Neural cell (in vitro differentiated cells): Measurements from ENCODE around the gene GRIP1. TPM values are rescaled to one million over a fixed set of nuclear protein-coding genes. Genes with fewer than 3 reads are reported as not detected.

Experiments used
- H2AFZ ChIP-seq: fragments of 200-600, 300-800 bp; sonication (generic), shearing (Covaris generic); 2 replicates; pipeline ENCODE4 v1.6.0; 2014; ENCODE audit warnings: low read depth, mild to moderate bottlenecking, antibody characterized with exemption, low read length, moderate library complexity
- H3F3A ChIP-seq: fragments of 200-600 bp; shearing (Covaris generic); 2 replicates; pipeline ENCODE4 v1.6.1; 2016; ENCODE audit warnings: mild to moderate bottlenecking, moderate library complexity, mixed read lengths, antibody characterized with exemption, low read length; ENCODE audit not compliant: insufficient read depth, poor library complexity, severe bottlenecking
- H3K27ac ChIP-seq: fragments of 200-600, 300-800 bp; sonication (generic), shearing (Covaris generic); 2 replicates; pipeline ENCODE4 v1.5.1; 2014; ENCODE audit warnings: mild to moderate bottlenecking, low read length, moderate library complexity
- H3K27me3 ChIP-seq: fragments of 300-800, 200-600 bp; sonication (generic), shearing (Covaris generic); 2 replicates; pipeline ENCODE4 v1.6.0; 2014; ENCODE audit warnings: mild to moderate bottlenecking, low read depth, low read length, moderate library complexity; ENCODE audit not compliant: insufficient read depth
- H3K36me3 ChIP-seq: fragments of 300-800, 200-600 bp; sonication (generic), shearing (Covaris generic); 2 replicates; pipeline ENCODE4 v1.5.1; 2014; ENCODE audit warnings: mild to moderate bottlenecking, antibody characterized with exemption, low read length, moderate library complexity; ENCODE audit not compliant: insufficient read depth
- H3K4me2 ChIP-seq: fragments of 300-800, 200-600 bp; sonication (generic), shearing (Covaris generic); 2 replicates; pipeline ENCODE4 v1.6.0; 2014; ENCODE audit warnings: mild to moderate bottlenecking, low read length
- H3K4me3 ChIP-seq: fragments of 300-800, 200-600 bp; sonication (generic), shearing (Covaris generic); 2 replicates; pipeline ENCODE4 v1.5.1; 2014; ENCODE audit warnings: mild to moderate bottlenecking, low read length, moderate library complexity
- H3K79me2 ChIP-seq: fragments of 200-600 bp; shearing (Covaris generic); replicated peaks from 2 replicates; pipeline ENCODE4 v1.6.0; 2014; ENCODE audit warnings: mild to moderate bottlenecking, low read length, moderate library complexity; ENCODE audit not compliant: insufficient read depth
- H3K9ac ChIP-seq: fragments of 300-800, 200-600 bp; sonication (generic), shearing (Covaris generic); 2 replicates; pipeline ENCODE4 v1.6.1; 2016; ENCODE audit warnings: mild to moderate bottlenecking, low read length, mixed read lengths
- H3K9me2 ChIP-seq: fragments of 200-600 bp; shearing (Covaris generic); 2 replicates; pipeline ENCODE4 v1.6.1; 2016; ENCODE audit warnings: mild to moderate bottlenecking, low read length, mixed read lengths; ENCODE audit not compliant: insufficient read depth
- H3K9me3 ChIP-seq: fragments of 200-600, 300-800 bp; sonication (generic), shearing (Covaris generic); 2 replicates; pipeline ENCODE4 v1.6.1; 2016; ENCODE audit warnings: mild to moderate bottlenecking, mixed run types, low read length, moderate library complexity, mixed read lengths
- H4K20me1 ChIP-seq: fragments of 200-600 bp; shearing (Covaris generic); 2 replicates; pipeline ENCODE4 v1.6.1; 2016; ENCODE audit warnings: mild to moderate bottlenecking, mixed run types; ENCODE audit not compliant: insufficient read depth
- CTCF ChIP-seq: fragments of 450-650 bp; IDR thresholded peaks from 2 replicates; pipeline ENCODE4 v1.5.1; 2014; ENCODE audit warnings: antibody characterized with exemption, mild to moderate bottlenecking, moderate library complexity; ENCODE audit not compliant: poor library complexity, severe bottlenecking
- EP300 ChIP-seq: fragments of 450-650 bp; conservative IDR thresholded peaks from 2 replicates; pipeline ENCODE4 v1.6.1; 2014; ENCODE audit warnings: antibody characterized with exemption, mild to moderate bottlenecking, moderate library complexity; ENCODE audit not compliant: poor library complexity, severe bottlenecking
- EZH2 ChIP-seq: fragments of 200-600, 300-800 bp; shearing (Covaris generic), sonication (generic); IDR thresholded peaks from 2 replicates; pipeline ENCODE4 v1.6.1; 2014; ENCODE audit warnings: antibody characterized with exemption, low read length, borderline replicate concordance, mild to moderate bottlenecking; ENCODE audit not compliant: insufficient read depth, poor library complexity, severe bottlenecking
- POLR2AphosphoS5 ChIP-seq: IDR thresholded peaks from 2 replicates; pipeline ENCODE4 v1.6.1; 2012
- REST ChIP-seq: IDR thresholded peaks from 2 replicates; pipeline ENCODE4 v1.6.1; 2012; ENCODE audit warnings: borderline replicate concordance
- SMC3 ChIP-seq: fragments of 450-650 bp; conservative IDR thresholded peaks from 2 replicates; pipeline ENCODE4 v1.6.1; 2014; ENCODE audit warnings: antibody characterized with exemption, mild to moderate bottlenecking, moderate library complexity; ENCODE audit not compliant: poor library complexity
- TAF1 ChIP-seq: IDR thresholded peaks from 2 replicates; pipeline ENCODE4 v1.6.1; 2012; ENCODE audit warnings: low read depth
- polyA plus RNA-seq: library from polyadenylated mRNA; depleted of rRNA; stranded (reverse); fragments of >200 nt; gene quantifications from 2 replicates; pipeline ENCODE4 v1.2.3, GENCODE V29; 2014

The GRIP1 gene
- polyA plus RNA-seq, 1 donor from 2014 or later, result 41.1 TPM

- Histone ChIP-seq H3K4me2 (no peak overlapping the region), H2AFZ (no peak overlapping the region), H3K27me3 (no peaks in the 10 kb centered on the region), H3K9ac (no peak overlapping the region), H3K27ac (no peak overlapping the region), H4K20me1 (no peaks in the 10 kb centered on the region), H3K9me2 (no peaks in the 10 kb centered on the region), H3F3A (no peaks in the 10 kb centered on the region), H3K4me3 (no peak overlapping the region), H3K9me3 (no peaks in the 10 kb centered on the region), H3K36me3 (no peaks in the 10 kb centered on the region), H3K79me2 (no peaks in the 10 kb centered on the region)
- TF ChIP-seq SMC3 (no peak), CTCF (no peak), EP300 (no peak), REST (no peak), EZH2 (no peak), POLR2AphosphoS5 (no peak), TAF1 (no peak)
Observed at GRCh38 chr12:66438601-66439000, 240.3 kb downstream of the GRIP1 start.

- Histone ChIP-seq H3K9ac (no peak overlapping the region), H2AFZ (no peak overlapping the region), H3K9me3 (no peaks in the 10 kb centered on the region), H3K79me2 (no peaks in the 10 kb centered on the region), H3K4me3 (no peak overlapping the region), H3K27me3 (no peaks in the 10 kb centered on the region), H3K27ac (peak overlapping the region; percentile 53), H3K9me2 (no peaks in the 10 kb centered on the region), H3K36me3 (no peaks in the 10 kb centered on the region), H3F3A (no peaks in the 10 kb centered on the region), H4K20me1 (no peaks in the 10 kb centered on the region), H3K4me2 (no peak overlapping the region)
- TF ChIP-seq EZH2 (no peak), TAF1 (no peak), POLR2AphosphoS5 (peak; percentile 43), EP300 (peak; percentile 69), CTCF (no peak)
Observed at GRCh38 chr12:66430106-66430505, 248.8 kb downstream of the GRIP1 start.
